OCI-LY1 (cell line): ENCODE results near the gene HEXIM1.

Experiments
- H2AFZ ChIP-seq: fragments of 200-600 bp; sonication (generic), shearing (Covaris generic); 2 replicates; pipeline ENCODE4 v1.6.0; 2014; ENCODE audit warnings: antibody characterized with exemption, mild to moderate bottlenecking, low read length
- H3F3A ChIP-seq: fragments of 200-600 bp; sonication (generic), shearing (Covaris generic); 2 replicates; pipeline ENCODE4 v1.6.0; 2014; ENCODE audit warnings: mild to moderate bottlenecking, antibody characterized with exemption, low read length, moderate library complexity; ENCODE audit not compliant: insufficient read depth
- H3K27ac ChIP-seq: fragments of 200-600 bp; sonication (generic); 2 replicates; pipeline ENCODE4 v1.5.1; 2014; ENCODE audit warnings: low read length, mixed run types, mild to moderate bottlenecking, low read depth; ENCODE audit not compliant: poor library complexity, severe bottlenecking
- H3K27me3 ChIP-seq: fragments of 200-600 bp; sonication (generic); 2 replicates; pipeline ENCODE4 v1.6.0; 2014; ENCODE audit warnings: antibody characterized with exemption, mild to moderate bottlenecking, low read length, moderate library complexity; ENCODE audit not compliant: insufficient read depth
- H3K36me3 ChIP-seq: fragments of 200-600 bp; sonication (generic); 2 replicates; pipeline ENCODE4 v1.6.1; 2014; ENCODE audit warnings: mild to moderate bottlenecking, antibody characterized with exemption, low read length, moderate library complexity, mixed read lengths; ENCODE audit not compliant: insufficient read depth
- H3K4me1 ChIP-seq: fragments of 200-600 bp; sonication (generic); 2 replicates; pipeline ENCODE4 v1.5.1; 2014; ENCODE audit warnings: mild to moderate bottlenecking, low read length, moderate library complexity; ENCODE audit not compliant: insufficient read depth, severe bottlenecking
- H3K4me2 ChIP-seq: fragments of 200-600 bp; sonication (generic), shearing (Covaris generic); 2 replicates; pipeline ENCODE4 v1.6.1; 2014; ENCODE audit warnings: low read length
- H3K4me3 ChIP-seq: fragments of 200-600 bp; sonication (generic); 2 replicates; pipeline ENCODE4 v1.5.1; 2014; ENCODE audit warnings: low read length, low read depth, mild to moderate bottlenecking, mixed read lengths; ENCODE audit not compliant: poor library complexity, severe bottlenecking
- H3K79me2 ChIP-seq: fragments of 200-600 bp; shearing (Covaris generic); 2 replicates; pipeline ENCODE4 v1.6.1; 2016; ENCODE audit warnings: mixed run types, low read length, mixed read lengths; ENCODE audit not compliant: insufficient read depth
- H3K9ac ChIP-seq: fragments of 200-600 bp; sonication (generic), shearing (Covaris generic); 2 replicates; pipeline ENCODE4 v1.6.1; 2014; ENCODE audit warnings: mild to moderate bottlenecking, low read length, mixed read lengths
- H3K9me2 ChIP-seq: fragments of 200-600 bp; sonication (generic), shearing (Covaris generic); 2 replicates; pipeline ENCODE4 v1.6.1; 2014; ENCODE audit warnings: low read depth, mild to moderate bottlenecking, low read length, mixed read lengths
- H3K9me3 ChIP-seq: fragments of 200-600 bp; shearing (Covaris generic); 2 replicates; pipeline ENCODE4 v1.6.1; 2014; ENCODE audit warnings: low read length, mixed read lengths
- H4K20me1 ChIP-seq: fragments of 200-600 bp; sonication (generic), shearing (Covaris generic); 2 replicates; pipeline ENCODE4 v1.6.0; 2016; ENCODE audit warnings: mild to moderate bottlenecking, low read length; ENCODE audit not compliant: insufficient read depth
- EZH2 ChIP-seq: fragments of 200-600 bp; sonication (generic), shearing (Covaris generic); IDR thresholded peaks from 2 replicates; pipeline ENCODE4 v1.8.0; 2017; ENCODE audit warnings: borderline replicate concordance, mixed run types, mild to moderate bottlenecking, antibody characterized with exemption, low read length, moderate library complexity, mixed read lengths
- TF ChIP-seq, protein P1 (sequence below): fragments of 200-600 bp; sonication (generic), shearing (Covaris generic); IDR thresholded peaks from 2 replicates; pipeline ENCODE4 v1.5.1; 2017; ENCODE audit warnings: mild to moderate bottlenecking, antibody characterized with exemption, low read length, moderate library complexity, mixed read lengths

Gene HEXIM1

DNA sequence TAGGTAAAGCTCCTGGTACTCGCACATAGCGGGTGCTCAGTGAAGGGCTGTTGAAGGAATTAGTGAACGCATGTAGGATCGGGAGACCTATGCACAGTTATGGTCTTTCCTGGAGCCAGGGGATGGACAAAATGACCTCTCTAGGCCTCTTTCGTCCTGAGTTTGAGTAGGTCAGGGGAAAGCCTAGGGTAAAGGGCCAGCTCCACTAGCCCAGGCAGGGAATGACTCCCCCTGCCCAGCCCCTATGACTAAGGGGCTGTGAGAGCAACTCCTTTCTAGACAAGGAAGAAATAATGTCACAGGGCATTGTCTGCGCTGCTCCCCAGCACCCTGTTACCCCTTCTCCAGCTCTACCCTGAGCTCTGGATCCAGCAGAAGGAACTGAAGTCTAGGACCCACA is 48.8 kb downstream of the HEXIM1 start:
- Histone ChIP-seq H3F3A (no peaks in the 10 kb centered on the region), H3K27ac (no peak overlapping the region), H3K4me1 (no peaks in the 10 kb centered on the region), H3K9ac (no peak overlapping the region), H2AFZ (no peak overlapping the region), H3K9me3 (no peaks in the 10 kb centered on the region), H3K4me2 (no peak overlapping the region), H3K27me3 (peaks cover 9% of the 10 kb centered on the region; the same call in 1 of the 2 replicates), H3K79me2 (no peaks in the 10 kb centered on the region), H3K9me2 (no peaks in the 10 kb centered on the region), H4K20me1 (no peaks in the 10 kb centered on the region), H3K4me3 (no peak overlapping the region), H3K36me3 (no peaks in the 10 kb centered on the region)
- TF ChIP-seq EZH2, result no peak
- TF ChIP-seq, protein P1, sequence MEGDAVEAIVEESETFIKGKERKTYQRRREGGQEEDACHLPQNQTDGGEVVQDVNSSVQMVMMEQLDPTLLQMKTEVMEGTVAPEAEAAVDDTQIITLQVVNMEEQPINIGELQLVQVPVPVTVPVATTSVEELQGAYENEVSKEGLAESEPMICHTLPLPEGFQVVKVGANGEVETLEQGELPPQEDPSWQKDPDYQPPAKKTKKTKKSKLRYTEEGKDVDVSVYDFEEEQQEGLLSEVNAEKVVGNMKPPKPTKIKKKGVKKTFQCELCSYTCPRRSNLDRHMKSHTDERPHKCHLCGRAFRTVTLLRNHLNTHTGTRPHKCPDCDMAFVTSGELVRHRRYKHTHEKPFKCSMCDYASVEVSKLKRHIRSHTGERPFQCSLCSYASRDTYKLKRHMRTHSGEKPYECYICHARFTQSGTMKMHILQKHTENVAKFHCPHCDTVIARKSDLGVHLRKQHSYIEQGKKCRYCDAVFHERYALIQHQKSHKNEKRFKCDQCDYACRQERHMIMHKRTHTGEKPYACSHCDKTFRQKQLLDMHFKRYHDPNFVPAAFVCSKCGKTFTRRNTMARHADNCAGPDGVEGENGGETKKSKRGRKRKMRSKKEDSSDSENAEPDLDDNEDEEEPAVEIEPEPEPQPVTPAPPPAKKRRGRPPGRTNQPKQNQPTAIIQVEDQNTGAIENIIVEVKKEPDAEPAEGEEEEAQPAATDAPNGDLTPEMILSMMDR, result no peak

DNA sequence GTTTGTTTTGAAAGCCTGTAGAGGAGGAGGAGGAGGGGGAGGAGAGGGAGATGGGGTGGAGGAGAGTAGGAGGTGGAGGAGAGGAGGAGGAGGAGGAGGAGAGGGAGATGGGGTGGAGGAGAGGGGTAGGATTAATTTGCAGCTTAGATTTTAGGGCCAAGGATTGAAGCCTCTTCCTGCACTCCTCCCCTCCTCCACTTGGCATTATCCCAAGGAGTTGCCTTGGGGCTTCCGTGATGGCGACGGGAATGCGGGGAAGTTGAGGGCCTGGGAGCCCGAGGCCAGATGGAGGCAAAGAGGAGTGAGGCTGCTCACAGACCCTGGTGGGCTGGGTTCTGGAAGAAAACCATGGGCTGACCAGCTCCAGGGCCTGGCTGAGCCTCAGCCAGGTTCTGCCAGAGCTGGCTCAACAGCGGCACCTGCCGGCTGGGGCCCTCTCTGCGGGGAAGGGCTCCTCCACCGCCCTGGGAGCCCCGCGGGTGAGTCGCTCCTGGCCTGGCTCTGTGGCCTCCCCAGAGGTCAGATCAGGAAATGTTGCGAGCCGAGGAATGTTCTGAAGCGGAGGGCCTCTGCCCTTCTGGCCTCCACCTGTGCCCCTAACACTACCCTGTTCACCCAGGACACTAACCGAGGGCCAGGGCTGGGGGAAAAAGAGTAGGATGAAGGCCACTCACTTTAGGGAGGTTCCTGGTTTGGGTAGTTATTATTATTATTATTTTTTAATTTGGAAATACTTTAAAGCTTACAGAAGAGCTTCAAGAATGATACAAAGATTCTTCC is 49.5 kb downstream of the HEXIM1 start:
- no peaks in the 10 kb centered on the region for H3K9me3 ChIP-seq
- H2AFZ ChIP-seq, result no peak overlapping the region
- H3K27ac ChIP-seq, result no peak overlapping the region
- no peaks in the 10 kb centered on the region for H3K79me2 ChIP-seq
- no peak overlapping the region for H3K9ac ChIP-seq
- no peaks in the 10 kb centered on the region for H3K9me2 ChIP-seq
- no peaks in the 10 kb centered on the region for H3K4me1 ChIP-seq
- TF ChIP-seq, protein P1, result peak; percentile 97
- TF ChIP-seq EZH2, result no peak
- H3F3A ChIP-seq, result no peaks in the 10 kb centered on the region
- no peak overlapping the region for H3K4me2 ChIP-seq
- no peaks in the 10 kb centered on the region for H4K20me1 ChIP-seq
- H3K4me3 ChIP-seq, result no peak overlapping the region
- H3K36me3 ChIP-seq, result no peaks in the 10 kb centered on the region
- peaks cover 5% of the 10 kb centered on the region; the same call in 1 of the 2 replicates for H3K27me3 ChIP-seq

DNA sequence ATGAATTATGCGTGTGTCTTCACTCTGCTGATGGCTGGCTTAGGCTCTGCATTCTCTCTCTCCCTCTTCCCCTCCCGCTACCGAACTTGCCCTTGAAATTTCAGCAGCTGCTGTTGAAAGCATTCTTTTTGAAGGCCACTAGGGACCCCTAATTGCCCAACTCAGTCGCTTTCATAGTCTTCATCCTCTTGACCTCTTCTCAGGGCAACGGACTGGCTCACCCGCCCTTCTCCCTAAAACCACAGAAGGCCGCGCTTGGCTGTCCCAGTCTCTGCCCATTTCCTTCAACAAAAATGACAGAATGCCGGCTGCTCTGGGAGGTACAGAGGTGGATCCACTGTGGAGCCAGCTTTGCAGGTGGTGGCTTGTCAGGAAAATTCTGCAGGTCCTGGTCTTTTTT is 52.4 kb downstream of the HEXIM1 start:
- Histone ChIP-seq H3F3A (no peaks in the 10 kb centered on the region), H3K9me2 (no peaks in the 10 kb centered on the region), H3K4me2 (no peak overlapping the region), H3K36me3 (no peaks in the 10 kb centered on the region), H3K27ac (no peak overlapping the region), H4K20me1 (no peaks in the 10 kb centered on the region), H3K4me1 (no peaks in the 10 kb centered on the region), H3K79me2 (no peaks in the 10 kb centered on the region), H2AFZ (no peak overlapping the region), H3K4me3 (no peak overlapping the region), H3K9ac (no peak overlapping the region), H3K9me3 (no peaks in the 10 kb centered on the region), H3K27me3 (peaks cover 5% of the 10 kb centered on the region; the same call in 1 of the 2 replicates)
- TF ChIP-seq EZH2, result no peak
- TF ChIP-seq, protein P1, result no peak; the same call in 1 of the 2 replicates
